Measurements from ENCODE around the gene CHEK2.
"Not testable (repeated sequence)": the region's sequence is repeated elsewhere in the genome, so short reads cannot be mapped to it uniquely, and the experiment has no call there.

CHEK2 gene

DNA sequence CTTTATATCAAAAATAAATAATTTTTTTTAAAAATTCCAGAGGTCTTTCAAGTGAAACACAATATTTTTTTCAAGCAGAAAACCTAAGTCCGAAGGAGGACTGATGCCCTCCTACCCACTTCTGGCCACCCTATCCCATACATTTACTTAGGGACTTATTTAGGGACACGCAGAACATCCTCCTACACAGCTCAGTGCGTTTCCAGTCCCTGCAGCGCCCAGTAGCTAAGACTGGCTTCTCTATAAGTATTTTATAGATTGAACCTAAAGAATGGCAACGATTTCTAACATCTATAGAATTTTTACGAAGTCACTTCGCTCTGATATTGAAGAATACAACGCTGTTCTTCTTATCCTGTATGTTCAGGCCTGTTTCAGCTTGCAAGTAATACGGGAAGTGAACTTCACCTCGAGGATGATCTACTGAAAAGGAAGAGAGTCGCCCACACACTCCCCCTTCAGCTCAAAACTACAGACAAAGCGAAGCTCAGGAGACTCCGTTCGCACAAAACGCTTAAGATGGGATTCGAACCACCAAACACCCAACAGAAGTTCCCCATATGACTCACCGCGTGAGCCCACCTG is 328 bp downstream of the CHEK2 start:
- DNase-seq = no peak

DNA sequence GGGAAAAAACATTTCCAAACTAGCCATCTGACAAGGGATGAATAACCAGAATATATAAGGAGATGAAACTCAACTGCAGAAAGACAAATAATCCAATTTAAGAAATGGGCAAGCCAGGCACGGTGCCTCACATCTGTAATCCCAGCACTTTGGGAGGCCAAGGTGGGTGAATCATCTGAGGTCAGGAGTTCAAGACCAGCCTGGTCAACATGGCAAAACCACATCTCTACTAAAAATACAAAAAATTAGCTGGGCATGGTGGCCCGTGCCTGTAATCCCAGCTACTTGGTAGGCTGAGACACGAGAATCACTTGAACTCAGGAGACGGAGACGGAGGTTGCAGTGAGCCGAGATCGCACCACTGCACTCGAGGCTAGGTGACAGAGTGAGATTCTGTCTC is 2.7 kb downstream of the CHEK2 start:
- DNase-seq = not testable (repeated sequence)

GRCh38 chr22:28737701-28738100 is 3.9 kb downstream of the CHEK2 start:
- no peak for DNase-seq

GRCh38 chr22:28736301-28737155 is 5.1 kb downstream of the CHEK2 start:
- DNase-seq = no peak

DNA sequence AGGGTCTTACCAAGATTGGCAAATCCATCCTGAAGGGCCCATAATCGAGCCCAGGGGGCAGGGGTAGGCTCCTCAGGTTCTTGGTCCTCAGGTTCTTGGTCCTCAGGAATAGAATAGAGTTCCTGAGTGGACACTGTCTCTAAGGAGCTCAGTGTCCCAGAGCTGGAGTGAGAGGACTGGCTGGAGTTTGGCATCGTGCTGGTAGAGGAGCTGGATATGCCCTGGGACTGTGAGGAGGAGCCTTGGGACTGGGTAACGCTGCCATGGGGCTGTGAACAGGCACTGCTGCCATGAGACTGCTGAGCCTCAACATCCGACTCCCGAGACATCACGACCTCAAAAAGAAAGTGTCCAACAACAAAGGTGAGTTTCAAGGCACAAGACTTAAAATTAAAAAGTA is 7.2 kb downstream of the CHEK2 start:
- no peak for DNase-seq

DNA sequence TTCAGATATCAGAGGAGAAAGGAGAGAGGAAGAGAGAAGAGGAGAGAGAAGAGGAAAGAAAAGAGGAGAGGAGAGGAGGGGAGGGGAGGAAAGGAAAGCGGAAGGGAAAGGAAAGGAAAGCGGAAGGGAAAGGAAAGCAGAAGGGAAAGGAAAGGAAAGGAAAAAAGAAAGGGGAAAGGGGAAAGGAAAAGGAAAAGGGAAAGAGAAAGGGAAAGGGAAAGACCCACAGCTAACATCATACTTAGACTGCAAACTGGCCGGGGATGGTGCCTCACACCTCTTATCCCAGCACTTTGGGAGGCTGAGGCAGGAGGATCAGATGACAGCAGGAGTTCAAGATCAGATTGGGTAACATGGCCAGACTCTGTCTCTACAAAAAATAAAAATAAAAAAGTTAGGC is 11.4 kb downstream of the CHEK2 start:
- DNase-seq = no peak

DNA sequence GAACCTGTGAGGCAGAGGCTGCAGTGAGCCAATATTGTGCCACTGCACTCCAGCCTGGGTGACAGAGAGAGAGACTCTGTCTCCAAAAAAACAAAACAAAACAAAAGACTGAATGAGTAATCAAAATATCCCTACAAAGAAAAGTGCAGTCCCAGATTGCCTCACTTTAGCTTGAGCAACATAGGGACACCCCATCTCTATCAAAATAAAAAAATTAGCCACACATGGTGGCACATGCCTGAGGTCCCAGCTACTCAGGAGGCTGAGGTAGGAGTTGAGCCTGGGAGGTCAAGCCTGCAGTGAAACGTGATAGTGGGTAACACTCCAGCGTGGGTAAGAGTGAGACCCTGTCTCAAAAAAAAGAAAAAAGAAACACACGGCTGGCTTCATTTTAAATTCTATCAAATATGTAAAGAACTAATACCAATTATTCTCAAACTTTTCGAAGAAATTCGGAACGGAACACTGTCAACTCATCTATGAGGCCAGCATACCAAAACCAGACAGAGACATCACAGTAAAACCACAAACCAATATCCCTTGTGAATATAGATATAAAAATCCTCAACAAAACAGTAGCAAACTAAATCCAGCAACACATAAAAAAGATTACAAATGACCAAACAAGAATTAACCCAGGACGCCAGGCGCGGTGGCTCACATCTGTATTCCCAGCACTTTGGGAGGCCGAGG is 12.9 kb downstream of the CHEK2 start:
- no peak for DNase-seq

- no peak for DNase-seq
These were observed 13.6 kb downstream of the CHEK2 start for GRCh38 chr22:28728002-28728401.

DNA sequence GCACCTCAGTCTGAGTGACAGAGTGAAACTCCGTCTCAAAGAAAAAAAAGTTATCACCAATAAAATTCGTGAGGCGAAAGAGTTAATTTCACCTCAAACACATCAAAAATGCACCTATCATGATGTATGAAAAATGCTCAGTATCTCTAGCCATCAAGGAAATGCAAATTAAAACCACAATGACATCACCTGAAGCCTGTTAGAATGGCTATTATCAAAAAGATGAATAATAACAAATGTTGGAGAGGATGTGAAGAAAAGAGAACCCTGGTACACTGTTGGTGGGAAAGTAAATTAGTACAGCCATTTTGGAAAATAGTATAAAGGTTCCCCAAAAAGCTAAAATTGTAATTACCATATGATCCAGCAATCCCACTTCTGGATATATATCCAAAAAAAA is 23.6 kb downstream of the CHEK2 start:
- DNase-seq = no peak

DNA sequence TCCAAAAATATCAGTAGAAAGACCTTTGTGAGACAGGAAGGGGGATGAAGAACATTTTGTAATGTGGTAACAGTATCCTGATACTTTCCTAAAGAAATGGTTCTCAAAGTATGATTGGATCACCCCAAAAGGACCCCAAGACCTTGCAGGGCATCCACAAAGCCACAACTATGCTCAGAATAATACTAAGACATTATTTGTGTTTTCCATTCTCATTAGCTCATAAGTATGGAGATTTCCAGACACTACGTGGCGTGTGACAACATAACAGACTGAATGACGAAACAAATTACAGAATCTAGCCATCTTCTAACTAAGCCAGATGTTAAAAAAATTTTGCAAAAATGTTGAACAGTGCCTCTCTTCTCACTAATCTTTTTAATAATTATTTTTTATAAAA is 24.9 kb downstream of the CHEK2 start:
- no peak for DNase-seq

DNA sequence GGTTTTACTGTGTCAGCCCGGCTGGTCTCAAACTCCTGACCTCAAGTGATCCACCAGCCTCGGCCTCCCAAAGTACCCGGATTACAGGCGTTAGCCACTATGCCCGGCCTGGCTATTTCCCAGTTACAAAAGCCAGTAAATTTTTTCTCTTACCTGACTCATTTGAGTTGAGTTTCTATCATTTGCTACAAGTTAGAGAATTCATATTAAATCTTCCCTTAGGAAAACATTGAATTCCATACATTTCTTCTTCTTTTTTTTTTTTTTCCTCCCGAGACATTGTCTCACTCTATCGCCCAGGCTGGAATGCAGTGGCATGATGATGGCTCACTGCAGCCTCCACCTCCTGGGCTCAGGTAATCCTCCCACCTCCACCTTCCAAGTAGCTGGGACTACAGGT is 26.0 kb downstream of the CHEK2 start:
- DNase-seq = no peak

- DNase-seq = no peak
These were observed 27.5 kb downstream of the CHEK2 start for GRCh38 chr22:28714043-28714628.

DNA sequence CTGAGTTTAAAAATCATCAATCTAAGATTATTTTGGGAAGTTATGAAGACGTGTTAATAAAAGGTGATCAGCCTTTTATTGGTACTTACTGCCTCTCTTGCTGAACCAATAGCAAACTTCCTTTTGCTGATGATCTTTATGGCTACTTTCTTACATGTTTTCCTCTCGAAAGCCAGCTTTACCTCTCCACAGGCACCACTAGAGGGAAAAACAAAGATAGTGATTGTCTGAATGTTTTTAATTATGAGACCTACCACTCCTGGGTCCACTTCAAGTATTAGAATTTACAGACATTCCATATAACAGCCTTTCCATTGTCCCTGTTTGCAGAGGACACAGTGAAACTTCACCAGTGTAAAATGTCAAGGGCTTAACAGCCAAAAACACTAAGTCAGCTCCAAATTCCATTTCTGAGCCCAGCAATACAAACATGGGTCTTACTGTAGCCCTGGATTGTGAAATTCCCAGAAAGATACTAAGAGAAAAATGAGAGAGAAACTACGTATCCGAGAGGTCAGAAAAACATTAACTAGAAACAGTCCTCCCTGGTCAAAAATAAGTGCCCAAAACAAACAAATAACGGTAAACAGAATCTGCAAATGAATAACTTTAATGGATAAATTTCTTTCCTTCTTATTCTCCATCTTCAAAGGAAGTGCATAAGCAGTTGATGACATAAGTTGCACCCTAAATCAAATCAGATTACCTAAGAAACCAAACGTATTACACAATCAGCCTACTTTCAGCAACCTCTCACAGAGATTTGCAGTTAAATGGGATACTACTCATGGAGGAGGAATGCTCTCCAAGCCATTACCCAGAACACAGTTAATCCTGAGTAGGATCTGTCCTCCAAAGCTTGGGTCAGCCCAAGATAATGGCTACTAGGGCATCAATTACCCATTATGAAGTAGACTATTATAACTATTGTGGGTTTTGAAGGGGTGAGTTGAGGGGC is 29.5 kb downstream of the CHEK2 start:
- no peak for DNase-seq

GRCh38 chr22:28711341-28711740 is 30.3 kb downstream of the CHEK2 start:
- DNase-seq = no peak

DNA sequence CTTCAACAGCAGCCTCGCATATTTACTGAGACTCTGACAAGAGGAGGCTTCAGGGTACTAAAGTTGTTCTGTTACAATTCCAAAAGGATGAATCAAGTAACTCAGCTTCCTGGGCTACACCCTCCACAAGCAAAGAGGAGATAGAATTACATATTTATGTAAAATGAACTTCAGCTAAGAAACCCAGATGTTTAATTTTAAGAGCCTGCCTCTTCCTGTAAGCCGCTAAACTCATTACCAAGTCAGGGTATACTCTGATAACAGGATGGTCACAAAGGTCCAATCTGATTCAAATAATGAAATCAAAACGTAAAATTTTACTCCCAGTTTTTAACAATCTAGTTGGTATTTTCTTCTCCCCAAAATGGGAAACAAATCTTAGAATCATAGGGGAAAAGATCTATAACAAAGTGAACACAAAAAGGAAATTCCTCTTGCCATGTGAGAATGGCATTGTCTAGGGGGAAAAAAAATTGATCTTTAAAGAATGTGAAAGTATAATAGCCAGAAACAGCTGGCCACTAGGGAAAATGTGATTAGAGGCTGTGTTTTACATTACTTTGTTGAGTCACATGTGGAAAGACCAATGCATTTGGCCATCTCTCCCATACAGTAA is 30.9 kb downstream of the CHEK2 start:
- no peak for DNase-seq

- DNase-seq = no peak
These were observed 31.5 kb downstream of the CHEK2 start for GRCh38 chr22:28710107-28710506.

DNA sequence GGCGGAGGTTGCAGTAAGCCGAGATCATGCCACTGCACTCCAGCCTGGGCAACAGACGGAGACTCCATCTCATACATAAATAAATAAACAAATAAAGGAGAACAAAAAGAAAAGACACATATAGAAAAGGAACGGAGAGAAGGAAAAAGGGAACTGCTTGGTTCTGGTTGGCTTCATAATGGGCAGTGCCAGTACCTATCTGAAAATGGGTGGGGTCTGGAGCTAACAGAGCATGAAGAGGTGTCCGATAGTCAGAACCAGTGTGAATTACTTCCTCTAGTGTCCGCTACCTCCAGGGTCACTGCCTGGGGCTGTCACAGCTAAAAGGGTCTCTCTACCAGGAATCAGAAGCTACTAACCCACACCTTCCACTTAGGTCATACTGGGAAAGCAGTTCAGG is 34.8 kb downstream of the CHEK2 start:
- no peak for DNase-seq

- DNase-seq = no peak
These were observed 38.2 kb downstream of the CHEK2 start for GRCh38 chr22:28703436-28703835.

DNA sequence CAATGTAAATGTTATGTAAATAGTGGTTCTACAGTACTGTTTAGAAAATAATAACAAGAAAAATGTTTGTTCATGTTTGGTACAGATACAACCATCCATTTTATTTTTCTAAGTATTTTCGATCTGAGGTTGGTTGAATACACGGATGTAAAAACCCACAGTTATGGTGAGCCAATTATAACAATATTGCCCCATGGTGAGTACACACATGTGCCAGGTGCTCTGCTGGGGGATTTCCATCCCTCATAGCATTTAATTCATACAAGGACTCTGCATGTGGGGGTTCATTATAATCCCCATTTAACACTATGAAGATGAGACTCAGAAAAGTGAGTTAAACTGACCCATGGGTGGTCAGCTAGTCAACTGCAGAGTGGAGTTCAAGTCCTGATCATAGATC is 38.7 kb downstream of the CHEK2 start:
- no peak for DNase-seq

GRCh38 chr22:28693041-28693760 is 48.4 kb downstream of the CHEK2 start:
- not testable (repeated sequence) for DNase-seq

DNA sequence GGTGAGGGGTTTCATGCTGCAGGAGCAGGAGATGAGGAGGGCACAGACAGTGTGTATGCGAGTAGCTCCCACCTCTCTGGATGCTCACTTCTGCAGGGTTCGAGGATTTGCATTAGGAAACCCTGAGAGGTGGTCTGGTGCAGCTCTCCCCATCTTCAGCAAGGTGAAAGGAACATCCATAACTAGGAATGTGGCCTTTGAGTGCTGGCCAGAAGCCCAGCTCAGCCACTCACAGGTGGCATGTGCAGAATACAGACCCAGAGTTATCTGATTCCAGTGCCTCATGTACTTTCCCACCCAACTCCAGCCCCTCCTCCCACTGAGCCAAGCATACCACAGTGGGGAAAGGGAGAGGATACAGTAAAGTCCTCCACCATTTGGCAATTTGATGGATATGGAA is 51.8 kb downstream of the CHEK2 start:
- DNase-seq = not testable (repeated sequence)
